ENCODE data around the gene C3. TPM values are rescaled to one million over a fixed set of nuclear protein-coding genes. Genes with fewer than 3 reads are reported as not detected.
A peak's percentile ranks its signal among the peaks of the same experiment; 100 is the strongest.

C3 gene
- total and polyA plus RNA-seq, 2 of the 13 experiments (the other 11 are each of a cell fraction or from before 2014, with no cell fraction given): 1,455 to 6,272 TPM

DNA sequence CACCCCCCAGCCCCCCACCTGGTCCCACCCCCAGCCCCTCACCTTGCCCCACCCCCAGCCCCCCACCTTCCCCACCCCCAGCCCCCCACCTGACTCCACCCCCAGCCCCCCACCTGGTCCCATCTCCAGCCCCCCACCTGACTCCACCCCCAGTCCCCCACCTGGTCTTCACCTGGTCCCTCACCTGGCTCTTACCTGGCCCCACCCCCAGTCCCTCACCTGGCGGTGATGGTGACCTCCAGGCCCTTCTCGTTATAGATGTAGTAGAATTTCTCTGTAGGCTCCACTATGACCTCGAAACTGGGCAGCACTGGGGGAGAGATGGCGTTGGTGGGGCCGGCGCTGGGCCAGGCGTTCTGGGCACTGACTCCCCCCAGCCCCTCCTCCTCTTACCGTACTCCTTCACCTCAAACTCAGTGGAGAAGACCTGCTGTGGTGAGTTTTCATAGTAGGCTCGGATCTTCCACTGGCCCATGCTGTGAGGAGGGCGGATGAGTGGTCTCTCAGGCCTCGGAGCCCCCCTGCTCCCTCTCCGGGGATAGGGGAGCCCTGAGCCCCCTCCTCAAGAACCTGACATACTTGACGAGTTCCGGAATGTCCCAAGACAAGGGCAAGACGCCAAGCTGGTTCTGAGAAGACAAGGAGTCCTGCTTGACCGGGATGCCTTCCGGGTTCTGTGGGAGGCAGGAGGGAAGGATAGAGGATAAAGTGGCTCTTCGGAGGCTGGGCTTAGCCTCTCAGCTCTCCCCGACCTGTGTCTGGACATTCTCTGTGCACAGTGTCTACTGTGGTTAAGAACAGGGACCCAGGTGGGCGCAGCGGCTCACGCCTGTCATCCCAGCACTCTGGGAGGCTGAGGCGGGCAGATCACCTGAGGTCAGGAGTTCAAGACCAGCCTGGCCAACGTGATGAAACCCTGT is 6.4 kb downstream of the C3 start (continued):
- TF ChIP-seq NRL (CRISPR knock-in tag; IDR thresholded peaks at IDR 0.05; ENCODE audit: borderline replicate concordance) (peak; percentile 78; the same call in 1 of the 2 replicates), BORCS8-MEF2B (CRISPR knock-in tag; IDR thresholded peaks at IDR 0.05) (0 out of 2 replicates have a peak, but pooled peaks have one; percentile 34), NFIC (IDR thresholded peaks at IDR 0.05; ENCODE audit: low read length) (0 out of 2 replicates have a peak, but pooled peaks have one; percentile 31), HNRNPK (IDR thresholded peaks at IDR 0.05; ENCODE audit: low read depth, low read length, poor library complexity, severe bottlenecking) (no peak), ARNT2 (CRISPR knock-in tag; IDR thresholded peaks at IDR 0.05; ENCODE audit: low read depth) (peak; percentile 41; the same call in 1 of the 2 replicates), ZNF550 (CRISPR knock-in tag; IDR thresholded peaks at IDR 0.05; ENCODE audit: borderline replicate concordance) (no peak), ZNF724P (CRISPR knock-in tag; IDR thresholded peaks at IDR 0.05; ENCODE audit: borderline replicate concordance) (0 out of 2 replicates have a peak, but pooled peaks have one; percentile 35), ZNF567 (CRISPR knock-in tag; IDR thresholded peaks at IDR 0.05; ENCODE audit: borderline replicate concordance) (no peak), NFKB2 (CRISPR knock-in tag; IDR thresholded peaks at IDR 0.05; ENCODE audit: borderline replicate concordance) (peak; percentile 61; the same call in 1 of the 2 replicates), FIP1L1 (IDR thresholded peaks at IDR 0.05; ENCODE audit: borderline replicate concordance, insufficient read depth, low read depth, low read length) (no peak), ISL2 (CRISPR knock-in tag; IDR thresholded peaks at IDR 0.05) (peak; percentile 24; the same call in 1 of the 2 replicates), ZNF136 (CRISPR knock-in tag; IDR thresholded peaks at IDR 0.05; ENCODE audit: low read depth) (no peak), ZNF891 (CRISPR knock-in tag; IDR thresholded peaks at IDR 0.05) (peak; percentile 61; the same call in 1 of the 2 replicates), HNRNPL (IDR thresholded peaks at IDR 0.05; ENCODE audit: low read depth, low read length) (peak; percentile 22; the same call in 1 of the 2 replicates), KLF6 (CRISPR knock-in tag; IDR thresholded peaks at IDR 0.05) (no peak), POLR2G (IDR thresholded peaks at IDR 0.05; ENCODE audit: low read depth, low read length) (peak; percentile 85), NBN (conservative IDR thresholded peaks at IDR 0.05) (no peak), RBM22 (optimal IDR thresholded peaks at IDR 0.05; ENCODE audit: low read length) (peak; percentile 93), ZNF225 (CRISPR knock-in tag; IDR thresholded peaks at IDR 0.05) (no peak)
- TF ChIP-seq, protein P1, sequence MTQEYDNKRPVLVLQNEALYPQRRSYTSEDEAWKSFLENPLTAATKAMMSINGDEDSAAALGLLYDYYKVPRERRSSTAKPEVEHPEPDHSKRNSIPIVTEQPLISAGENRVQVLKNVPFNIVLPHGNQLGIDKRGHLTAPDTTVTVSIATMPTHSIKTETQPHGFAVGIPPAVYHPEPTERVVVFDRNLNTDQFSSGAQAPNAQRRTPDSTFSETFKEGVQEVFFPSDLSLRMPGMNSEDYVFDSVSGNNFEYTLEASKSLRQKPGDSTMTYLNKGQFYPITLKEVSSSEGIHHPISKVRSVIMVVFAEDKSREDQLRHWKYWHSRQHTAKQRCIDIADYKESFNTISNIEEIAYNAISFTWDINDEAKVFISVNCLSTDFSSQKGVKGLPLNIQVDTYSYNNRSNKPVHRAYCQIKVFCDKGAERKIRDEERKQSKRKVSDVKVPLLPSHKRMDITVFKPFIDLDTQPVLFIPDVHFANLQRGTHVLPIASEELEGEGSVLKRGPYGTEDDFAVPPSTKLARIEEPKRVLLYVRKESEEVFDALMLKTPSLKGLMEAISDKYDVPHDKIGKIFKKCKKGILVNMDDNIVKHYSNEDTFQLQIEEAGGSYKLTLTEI (CRISPR knock-in tag; conservative IDR thresholded peaks at IDR 0.05): no peak
- TF ChIP-seq, protein P2, sequence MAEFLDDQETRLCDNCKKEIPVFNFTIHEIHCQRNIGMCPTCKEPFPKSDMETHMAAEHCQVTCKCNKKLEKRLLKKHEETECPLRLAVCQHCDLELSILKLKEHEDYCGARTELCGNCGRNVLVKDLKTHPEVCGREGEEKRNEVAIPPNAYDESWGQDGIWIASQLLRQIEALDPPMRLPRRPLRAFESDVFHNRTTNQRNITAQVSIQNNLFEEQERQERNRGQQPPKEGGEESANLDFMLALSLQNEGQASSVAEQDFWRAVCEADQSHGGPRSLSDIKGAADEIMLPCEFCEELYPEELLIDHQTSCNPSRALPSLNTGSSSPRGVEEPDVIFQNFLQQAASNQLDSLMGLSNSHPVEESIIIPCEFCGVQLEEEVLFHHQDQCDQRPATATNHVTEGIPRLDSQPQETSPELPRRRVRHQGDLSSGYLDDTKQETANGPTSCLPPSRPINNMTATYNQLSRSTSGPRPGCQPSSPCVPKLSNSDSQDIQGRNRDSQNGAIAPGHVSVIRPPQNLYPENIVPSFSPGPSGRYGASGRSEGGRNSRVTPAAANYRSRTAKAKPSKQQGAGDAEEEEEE (CRISPR knock-in tag; IDR thresholded peaks at IDR 0.05; ENCODE audit: borderline replicate concordance): no peak
- TF ChIP-seq, protein P3, sequence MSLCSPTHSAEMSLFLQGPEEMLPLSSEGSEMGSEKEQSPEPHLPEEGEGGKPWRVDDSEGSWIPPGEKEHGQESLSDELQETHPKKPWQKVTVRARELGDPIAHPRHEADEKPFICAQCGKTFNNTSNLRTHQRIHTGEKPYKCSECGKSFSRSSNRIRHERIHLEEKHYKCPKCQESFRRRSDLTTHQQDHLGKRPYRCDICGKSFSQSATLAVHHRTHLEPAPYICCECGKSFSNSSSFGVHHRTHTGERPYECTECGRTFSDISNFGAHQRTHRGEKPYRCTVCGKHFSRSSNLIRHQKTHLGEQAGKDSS (CRISPR knock-in tag; IDR thresholded peaks at IDR 0.05; ENCODE audit: borderline replicate concordance, low read depth): no peak; the same call in 1 of the 2 replicates
- TF ChIP-seq, protein P4, sequence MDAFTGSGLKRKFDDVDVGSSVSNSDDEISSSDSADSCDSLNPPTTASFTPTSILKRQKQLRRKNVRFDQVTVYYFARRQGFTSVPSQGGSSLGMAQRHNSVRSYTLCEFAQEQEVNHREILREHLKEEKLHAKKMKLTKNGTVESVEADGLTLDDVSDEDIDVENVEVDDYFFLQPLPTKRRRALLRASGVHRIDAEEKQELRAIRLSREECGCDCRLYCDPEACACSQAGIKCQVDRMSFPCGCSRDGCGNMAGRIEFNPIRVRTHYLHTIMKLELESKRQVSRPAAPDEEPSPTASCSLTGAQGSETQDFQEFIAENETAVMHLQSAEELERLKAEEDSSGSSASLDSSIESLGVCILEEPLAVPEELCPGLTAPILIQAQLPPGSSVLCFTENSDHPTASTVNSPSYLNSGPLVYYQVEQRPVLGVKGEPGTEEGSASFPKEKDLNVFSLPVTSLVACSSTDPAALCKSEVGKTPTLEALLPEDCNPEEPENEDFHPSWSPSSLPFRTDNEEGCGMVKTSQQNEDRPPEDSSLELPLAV (CRISPR knock-in tag; conservative IDR thresholded peaks at IDR 0.05; ENCODE audit: low read depth): no peak
